Lower leg skin (tissue), 3 donors: ENCODE results near the gene GRAP2.

Experiments
- POLR2A ChIP-seq, 2 donors: fragments of 450-650 bp; IDR thresholded peaks; one replicate each; pipeline ENCODE4 v1.6.1; 2016 to 2017; ENCODE audit warnings: antibody characterized with exemption in 2 of 2, mild to moderate bottlenecking in 1 of 2, moderate library complexity in 1 of 2
- TF ChIP-seq, protein P1 (sequence below), 3 donors: fragments of 450-650 bp; IDR thresholded peaks; one replicate each; pipeline ENCODE4 v1.5.1; 2016; ENCODE audit warnings: antibody characterized with exemption in 3 of 3, mild to moderate bottlenecking in 3 of 3, moderate library complexity in 2 of 3

DNA sequence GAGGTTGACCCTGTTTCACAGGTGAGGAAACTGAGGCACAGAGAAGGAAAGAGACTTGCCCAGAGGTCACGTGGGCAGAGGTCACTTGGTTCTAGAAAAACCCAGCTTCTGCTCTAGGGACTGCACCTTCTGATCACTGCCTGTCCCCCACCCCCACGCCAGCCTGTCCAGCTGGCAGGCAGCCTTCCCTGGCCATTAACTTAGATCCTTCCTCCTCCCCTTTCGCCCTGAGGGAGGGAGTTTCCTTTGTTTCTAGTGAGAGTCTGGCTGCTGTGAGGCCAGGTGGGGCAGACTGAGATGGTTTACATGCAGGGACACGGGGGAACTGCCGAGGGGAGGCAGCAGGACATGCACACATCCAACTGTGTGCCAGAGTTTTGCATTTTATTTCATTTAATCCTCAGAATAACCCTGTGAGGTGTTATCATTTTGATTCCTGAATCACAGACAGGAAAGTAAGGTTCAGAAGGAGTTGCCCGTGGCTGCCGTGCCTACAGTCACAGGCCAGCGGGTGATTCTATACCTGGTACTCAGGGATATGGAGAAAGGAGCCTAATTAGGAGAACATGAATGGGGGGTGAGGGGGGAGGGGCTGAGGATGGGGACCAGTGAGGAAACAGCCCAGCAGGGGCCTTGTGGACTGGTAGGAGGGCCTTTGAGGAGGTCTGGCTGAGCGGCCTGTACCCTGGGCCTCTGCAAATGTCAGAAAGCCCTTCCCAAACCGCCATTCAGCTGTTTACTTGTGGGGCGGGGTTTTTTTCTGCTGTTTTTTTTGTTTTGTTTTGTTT, 97.2 kb downstream of the GRAP2 start:
- TF ChIP-seq, protein P1, sequence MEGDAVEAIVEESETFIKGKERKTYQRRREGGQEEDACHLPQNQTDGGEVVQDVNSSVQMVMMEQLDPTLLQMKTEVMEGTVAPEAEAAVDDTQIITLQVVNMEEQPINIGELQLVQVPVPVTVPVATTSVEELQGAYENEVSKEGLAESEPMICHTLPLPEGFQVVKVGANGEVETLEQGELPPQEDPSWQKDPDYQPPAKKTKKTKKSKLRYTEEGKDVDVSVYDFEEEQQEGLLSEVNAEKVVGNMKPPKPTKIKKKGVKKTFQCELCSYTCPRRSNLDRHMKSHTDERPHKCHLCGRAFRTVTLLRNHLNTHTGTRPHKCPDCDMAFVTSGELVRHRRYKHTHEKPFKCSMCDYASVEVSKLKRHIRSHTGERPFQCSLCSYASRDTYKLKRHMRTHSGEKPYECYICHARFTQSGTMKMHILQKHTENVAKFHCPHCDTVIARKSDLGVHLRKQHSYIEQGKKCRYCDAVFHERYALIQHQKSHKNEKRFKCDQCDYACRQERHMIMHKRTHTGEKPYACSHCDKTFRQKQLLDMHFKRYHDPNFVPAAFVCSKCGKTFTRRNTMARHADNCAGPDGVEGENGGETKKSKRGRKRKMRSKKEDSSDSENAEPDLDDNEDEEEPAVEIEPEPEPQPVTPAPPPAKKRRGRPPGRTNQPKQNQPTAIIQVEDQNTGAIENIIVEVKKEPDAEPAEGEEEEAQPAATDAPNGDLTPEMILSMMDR (IDR thresholded peaks at IDR 0.05) = no peak
- TF ChIP-seq POLR2A (IDR thresholded peaks at IDR 0.05) = no peak
